ENCODE data around the gene TRAPPC2L.

DNA sequence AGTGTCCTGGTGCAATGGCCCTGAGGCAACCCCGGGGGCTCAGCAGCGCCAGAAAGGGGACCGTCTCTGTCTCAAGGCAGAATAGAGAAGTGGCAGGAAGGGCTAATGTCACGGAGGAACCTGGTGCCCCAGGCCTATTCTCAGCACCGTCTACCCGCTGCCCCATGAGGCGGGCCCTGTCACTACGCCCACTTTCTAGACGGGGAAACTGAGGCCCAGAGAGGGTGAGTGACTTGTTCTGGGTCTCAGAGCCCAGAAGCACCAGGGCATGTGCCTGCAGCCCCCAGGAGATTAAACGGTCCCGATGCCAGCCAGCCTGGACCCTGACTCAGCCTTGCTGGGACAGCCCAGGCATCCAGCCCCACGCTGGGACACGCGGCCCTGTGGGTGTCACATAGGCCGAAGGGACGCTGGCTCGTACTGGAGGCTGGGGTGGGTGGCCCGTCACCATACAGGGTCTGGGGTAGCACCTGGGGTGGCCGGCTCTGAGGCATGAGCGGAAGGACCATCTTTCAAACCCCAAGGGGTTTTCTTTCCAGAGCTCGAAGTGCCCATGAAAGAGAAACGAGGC, 49.7 kb downstream of the TRAPPC2L start:
- TF ChIP-seq, protein P1, sequence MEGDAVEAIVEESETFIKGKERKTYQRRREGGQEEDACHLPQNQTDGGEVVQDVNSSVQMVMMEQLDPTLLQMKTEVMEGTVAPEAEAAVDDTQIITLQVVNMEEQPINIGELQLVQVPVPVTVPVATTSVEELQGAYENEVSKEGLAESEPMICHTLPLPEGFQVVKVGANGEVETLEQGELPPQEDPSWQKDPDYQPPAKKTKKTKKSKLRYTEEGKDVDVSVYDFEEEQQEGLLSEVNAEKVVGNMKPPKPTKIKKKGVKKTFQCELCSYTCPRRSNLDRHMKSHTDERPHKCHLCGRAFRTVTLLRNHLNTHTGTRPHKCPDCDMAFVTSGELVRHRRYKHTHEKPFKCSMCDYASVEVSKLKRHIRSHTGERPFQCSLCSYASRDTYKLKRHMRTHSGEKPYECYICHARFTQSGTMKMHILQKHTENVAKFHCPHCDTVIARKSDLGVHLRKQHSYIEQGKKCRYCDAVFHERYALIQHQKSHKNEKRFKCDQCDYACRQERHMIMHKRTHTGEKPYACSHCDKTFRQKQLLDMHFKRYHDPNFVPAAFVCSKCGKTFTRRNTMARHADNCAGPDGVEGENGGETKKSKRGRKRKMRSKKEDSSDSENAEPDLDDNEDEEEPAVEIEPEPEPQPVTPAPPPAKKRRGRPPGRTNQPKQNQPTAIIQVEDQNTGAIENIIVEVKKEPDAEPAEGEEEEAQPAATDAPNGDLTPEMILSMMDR (conservative IDR thresholded peaks at IDR 0.05; ENCODE audit: low read depth in 2 of 2), result no peak
- TF ChIP-seq EZH2 (IDR thresholded peaks at IDR 0.05; ENCODE audit: low read depth, unreplicated experiment) (no peak), POLR2AphosphoS5 (IDR thresholded peaks at IDR 0.05; ENCODE audit: low read depth) (no peak), JUNB (IDR thresholded peaks at IDR 0.05; ENCODE audit: unreplicated experiment) (no peak), CREB1 (CRISPR knock-in tag; IDR thresholded peaks at IDR 0.05; ENCODE audit: low read depth) (no peak), NANOG (IDR thresholded peaks at IDR 0.05; ENCODE audit: borderline replicate concordance) (no peak)
- TF ChIP-seq, protein P2, sequence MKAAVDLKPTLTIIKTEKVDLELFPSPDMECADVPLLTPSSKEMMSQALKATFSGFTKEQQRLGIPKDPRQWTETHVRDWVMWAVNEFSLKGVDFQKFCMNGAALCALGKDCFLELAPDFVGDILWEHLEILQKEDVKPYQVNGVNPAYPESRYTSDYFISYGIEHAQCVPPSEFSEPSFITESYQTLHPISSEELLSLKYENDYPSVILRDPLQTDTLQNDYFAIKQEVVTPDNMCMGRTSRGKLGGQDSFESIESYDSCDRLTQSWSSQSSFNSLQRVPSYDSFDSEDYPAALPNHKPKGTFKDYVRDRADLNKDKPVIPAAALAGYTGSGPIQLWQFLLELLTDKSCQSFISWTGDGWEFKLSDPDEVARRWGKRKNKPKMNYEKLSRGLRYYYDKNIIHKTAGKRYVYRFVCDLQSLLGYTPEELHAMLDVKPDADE (IDR thresholded peaks at IDR 0.05), result no peak
- TF ChIP-seq, protein P3, sequence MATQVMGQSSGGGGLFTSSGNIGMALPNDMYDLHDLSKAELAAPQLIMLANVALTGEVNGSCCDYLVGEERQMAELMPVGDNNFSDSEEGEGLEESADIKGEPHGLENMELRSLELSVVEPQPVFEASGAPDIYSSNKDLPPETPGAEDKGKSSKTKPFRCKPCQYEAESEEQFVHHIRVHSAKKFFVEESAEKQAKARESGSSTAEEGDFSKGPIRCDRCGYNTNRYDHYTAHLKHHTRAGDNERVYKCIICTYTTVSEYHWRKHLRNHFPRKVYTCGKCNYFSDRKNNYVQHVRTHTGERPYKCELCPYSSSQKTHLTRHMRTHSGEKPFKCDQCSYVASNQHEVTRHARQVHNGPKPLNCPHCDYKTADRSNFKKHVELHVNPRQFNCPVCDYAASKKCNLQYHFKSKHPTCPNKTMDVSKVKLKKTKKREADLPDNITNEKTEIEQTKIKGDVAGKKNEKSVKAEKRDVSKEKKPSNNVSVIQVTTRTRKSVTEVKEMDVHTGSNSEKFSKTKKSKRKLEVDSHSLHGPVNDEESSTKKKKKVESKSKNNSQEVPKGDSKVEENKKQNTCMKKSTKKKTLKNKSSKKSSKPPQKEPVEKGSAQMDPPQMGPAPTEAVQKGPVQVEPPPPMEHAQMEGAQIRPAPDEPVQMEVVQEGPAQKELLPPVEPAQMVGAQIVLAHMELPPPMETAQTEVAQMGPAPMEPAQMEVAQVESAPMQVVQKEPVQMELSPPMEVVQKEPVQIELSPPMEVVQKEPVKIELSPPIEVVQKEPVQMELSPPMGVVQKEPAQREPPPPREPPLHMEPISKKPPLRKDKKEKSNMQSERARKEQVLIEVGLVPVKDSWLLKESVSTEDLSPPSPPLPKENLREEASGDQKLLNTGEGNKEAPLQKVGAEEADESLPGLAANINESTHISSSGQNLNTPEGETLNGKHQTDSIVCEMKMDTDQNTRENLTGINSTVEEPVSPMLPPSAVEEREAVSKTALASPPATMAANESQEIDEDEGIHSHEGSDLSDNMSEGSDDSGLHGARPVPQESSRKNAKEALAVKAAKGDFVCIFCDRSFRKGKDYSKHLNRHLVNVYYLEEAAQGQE (IDR thresholded peaks at IDR 0.05; ENCODE audit: unreplicated experiment), result no peak
